HL-60 (cell line): ENCODE measurements around the gene ALKBH8.

ENCODE experiments used
- GABPA ChIP-seq: IDR thresholded peaks from 2 replicates; pipeline ENCODE4 v1.6.1; 2012; ENCODE audit warnings: low read depth
- REST ChIP-seq: IDR thresholded peaks from 2 replicates; pipeline ENCODE4 v1.6.1; 2012; ENCODE audit warnings: low read depth; ENCODE audit not compliant: insufficient replicate concordance
- SPI1 ChIP-seq: IDR thresholded peaks from 2 replicates; pipeline ENCODE4 v1.6.1; 2012; ENCODE audit warnings: low read depth, mild to moderate bottlenecking, borderline replicate concordance
- TF ChIP-seq, protein P1 (sequence below): IDR thresholded peaks from one replicate; pipeline ENCODE4 v1.5.1; 2011; ENCODE audit warnings: low read length, control low read depth, inconsistent platforms; ENCODE audit not compliant: insufficient read depth

- TF ChIP-seq, protein P1, sequence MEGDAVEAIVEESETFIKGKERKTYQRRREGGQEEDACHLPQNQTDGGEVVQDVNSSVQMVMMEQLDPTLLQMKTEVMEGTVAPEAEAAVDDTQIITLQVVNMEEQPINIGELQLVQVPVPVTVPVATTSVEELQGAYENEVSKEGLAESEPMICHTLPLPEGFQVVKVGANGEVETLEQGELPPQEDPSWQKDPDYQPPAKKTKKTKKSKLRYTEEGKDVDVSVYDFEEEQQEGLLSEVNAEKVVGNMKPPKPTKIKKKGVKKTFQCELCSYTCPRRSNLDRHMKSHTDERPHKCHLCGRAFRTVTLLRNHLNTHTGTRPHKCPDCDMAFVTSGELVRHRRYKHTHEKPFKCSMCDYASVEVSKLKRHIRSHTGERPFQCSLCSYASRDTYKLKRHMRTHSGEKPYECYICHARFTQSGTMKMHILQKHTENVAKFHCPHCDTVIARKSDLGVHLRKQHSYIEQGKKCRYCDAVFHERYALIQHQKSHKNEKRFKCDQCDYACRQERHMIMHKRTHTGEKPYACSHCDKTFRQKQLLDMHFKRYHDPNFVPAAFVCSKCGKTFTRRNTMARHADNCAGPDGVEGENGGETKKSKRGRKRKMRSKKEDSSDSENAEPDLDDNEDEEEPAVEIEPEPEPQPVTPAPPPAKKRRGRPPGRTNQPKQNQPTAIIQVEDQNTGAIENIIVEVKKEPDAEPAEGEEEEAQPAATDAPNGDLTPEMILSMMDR: no peak
- TF ChIP-seq REST: no peak
- no peak for TF ChIP-seq GABPA
- no peak for TF ChIP-seq SPI1
Observed at GRCh38 chr11:107453594-107454286, 111.8 kb downstream of the ALKBH8 start.
